ENCODE data around the gene PLPP7. TPM values are rescaled to one million over a fixed set of nuclear protein-coding genes. Genes with fewer than 3 reads are reported as not detected.
A peak's percentile ranks its signal among the peaks of the same experiment; 100 is the strongest.

The PLPP7 gene
- total RNA-seq, 2 donors from 2014 or later, result 2.1 to 3.6 TPM

DNA sequence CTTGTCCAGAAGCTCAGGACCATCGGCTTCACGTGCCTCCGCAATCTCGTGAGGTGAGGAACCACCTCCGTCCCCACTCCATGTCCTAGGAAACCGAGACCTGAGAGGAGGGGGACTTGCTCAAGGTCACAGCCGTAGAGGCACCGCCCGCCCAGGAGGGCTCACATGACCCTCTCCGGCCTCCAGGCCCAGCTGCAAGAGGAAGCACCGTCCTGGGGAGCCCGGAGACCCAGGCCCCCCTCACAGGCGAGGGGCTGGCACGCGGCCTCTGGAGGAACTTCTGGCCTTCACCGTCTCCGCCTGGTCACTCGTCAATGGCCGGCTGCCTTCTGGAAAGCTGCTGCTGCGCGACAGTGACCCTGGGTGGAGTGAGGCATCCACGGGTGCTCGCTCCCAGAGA, 37.4 kb upstream of the PLPP7 start:
- DNase-seq (no peak), ATAC-seq (no peak)
- no peaks in the 10 kb centered on the region for H3K36me3 ChIP-seq (replicated peaks in 1 of 2; ENCODE audit: insufficient read depth in 1 of 2, low read depth in 2 of 2)
- H3K27ac ChIP-seq, result peak overlapping the region in 1 of 4 donors; percentile 70
- TF ChIP-seq CTCF (IDR thresholded peaks at IDR 0.05), result no peak
- peak in 1 of 3 donors; percentile 14 for TF ChIP-seq POLR2A (IDR thresholded peaks at IDR 0.05)
- no peak overlapping the region for H3K4me3 ChIP-seq
- H3K9me3 ChIP-seq, result no peaks in the 10 kb centered on the region
- WGBS, 2 donors, result 52 to 81% methylated on average over 7 to 23 of the region's 23 CpGs
- no peaks in the 10 kb centered on the region for H3K4me1 ChIP-seq
- H3K27me3 ChIP-seq, result no peaks in the 10 kb centered on the region
- intact Hi-C loops (cut with DNase I), result no loop called here

DNA sequence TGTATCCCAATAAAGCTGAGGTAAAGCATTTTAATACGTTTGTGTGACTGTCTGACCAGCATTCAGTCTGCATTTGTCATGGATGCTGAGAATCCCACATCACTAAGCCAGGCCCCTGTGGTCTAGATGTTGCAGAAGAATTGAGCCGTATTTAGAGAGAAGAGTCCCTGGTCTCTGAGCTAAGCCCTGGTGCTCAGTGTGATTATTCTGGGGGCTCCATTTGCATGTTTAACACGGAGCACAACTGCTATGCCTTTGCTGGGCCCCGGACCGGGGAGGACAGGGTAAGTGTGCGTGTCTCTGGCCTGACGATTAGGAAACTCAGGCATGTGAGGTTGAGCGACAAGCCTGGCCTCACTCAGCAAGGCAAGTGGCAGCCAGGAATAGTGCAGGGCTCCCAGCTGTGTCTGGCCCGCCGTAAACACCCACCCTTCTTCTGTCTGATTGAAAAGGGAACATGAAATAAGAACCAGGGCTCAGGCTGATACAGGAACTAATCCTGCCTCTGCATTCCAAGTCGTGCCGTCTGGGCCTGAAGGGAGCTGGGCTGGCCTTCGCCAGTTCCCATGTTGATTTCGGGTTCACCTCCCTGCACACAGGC, 35.5 kb upstream of the PLPP7 start:
- Histone ChIP-seq H3K36me3 (replicated peaks in 1 of 2; ENCODE audit: insufficient read depth in 1 of 2, low read depth in 2 of 2) (no peaks in the 10 kb centered on the region), H3K27ac (peak overlapping the region in 1 of 4 donors; percentile 70), H3K4me3 (no peak overlapping the region), H3K9me3 (no peaks in the 10 kb centered on the region), H3K27me3 (no peaks in the 10 kb centered on the region), H3K4me1 (no peaks in the 10 kb centered on the region)
- peak in 1 of 4 donors; percentile 71 for DNase-seq
- intact Hi-C loops (cut with DNase I), result no loop called here
- TF ChIP-seq CTCF (IDR thresholded peaks at IDR 0.05), result no peak
- TF ChIP-seq POLR2A (IDR thresholded peaks at IDR 0.05), result peak in 1 of 3 donors; percentile 36
- no peak for ATAC-seq
- WGBS, 2 donors, result 69 to 73% methylated on average over 13 to 14 of the region's 14 CpGs

GRCh38 chr9:131254626-131255025, 34.9 kb upstream of the PLPP7 start:
- H3K9me3 ChIP-seq, result no peaks in the 10 kb centered on the region
- no peaks in the 10 kb centered on the region for H3K36me3 ChIP-seq (replicated peaks in 1 of 2; ENCODE audit: insufficient read depth in 1 of 2, low read depth in 2 of 2)
- intact Hi-C loops (cut with DNase I), result no loop called here
- TF ChIP-seq CTCF (IDR thresholded peaks at IDR 0.05) (no peak), POLR2A (IDR thresholded peaks at IDR 0.05) (no peak)
- no peaks in the 10 kb centered on the region for H3K27me3 ChIP-seq
- no peak for ATAC-seq
- WGBS, 2 donors, result 78 to 85% methylated on average over 14 of the region's 14 CpGs
- H3K4me1 ChIP-seq, result no peaks in the 10 kb centered on the region
- no peak for DNase-seq
- peak overlapping the region in 1 of 4 donors; percentile 70 for H3K27ac ChIP-seq
- no peak overlapping the region for H3K4me3 ChIP-seq

DNA sequence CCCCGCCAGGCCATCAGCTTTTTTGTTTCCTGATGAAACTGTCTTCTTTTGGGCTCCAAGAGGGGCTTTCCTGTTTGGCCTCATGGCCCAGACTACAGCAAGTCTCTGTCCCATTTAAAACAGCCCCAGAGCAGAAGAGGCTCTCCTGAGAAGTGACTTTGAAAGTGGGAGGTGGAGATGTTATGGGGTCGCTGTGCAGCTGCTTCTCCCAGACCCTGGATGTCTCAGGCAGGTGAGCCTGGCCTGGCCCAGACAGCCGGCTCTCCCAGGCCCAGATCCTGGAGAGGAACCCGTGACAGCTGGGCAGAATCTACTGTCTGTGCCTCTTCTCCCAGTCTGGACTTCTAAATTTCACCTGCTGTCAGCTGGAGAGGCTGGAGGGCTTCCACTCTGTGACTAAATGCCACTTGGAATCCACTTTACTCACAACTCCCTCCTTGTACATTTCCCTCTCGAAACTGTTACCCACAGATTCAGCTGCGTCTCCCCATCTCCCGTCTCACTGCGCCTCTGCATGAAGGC, 33.8 kb upstream of the PLPP7 start:
- intact Hi-C loops (cut with DNase I), result no loop called here
- DNase-seq (no peak), ATAC-seq (no peak)
- Histone ChIP-seq H3K27ac (peak overlapping the region in 2 of 4 donors; percentile 55 to 70), H3K9me3 (no peaks in the 10 kb centered on the region), H3K4me3 (no peak overlapping the region), H3K36me3 (replicated peaks in 1 of 2; ENCODE audit: insufficient read depth in 1 of 2, low read depth in 2 of 2) (no peaks in the 10 kb centered on the region), H3K4me1 (no peaks in the 10 kb centered on the region), H3K27me3 (no peaks in the 10 kb centered on the region)
- TF ChIP-seq CTCF (IDR thresholded peaks at IDR 0.05) (no peak), POLR2A (IDR thresholded peaks at IDR 0.05) (no peak)
- 65 to 79% methylated on average over 8 of the region's 8 CpGs for WGBS, 2 donors
